Panc1 (cell line): ENCODE measurements around the gene MUS81. TPM values are rescaled to one million over a fixed set of nuclear protein-coding genes. Genes with fewer than 3 reads are reported as not detected.

ENCODE experiments used
- ATAC-seq: fragments of 200-7000 bp; cut with Tn5 transposase; 2 replicates; pipeline ENCODE4 v1.9.1; 2020; ENCODE audit warnings: mild to moderate bottlenecking, moderate library complexity
- BruUV-seq: library from RNA; stranded (reverse); fragments of 400-500 nt; replicated peaks from 2 replicates; lab custom pipeline; 2021; lab: Mats Ljungman, UMichigan
- CTCF ChIA-PET: fragments of 300-600 bp; sonication (Branson Sonifier 250); formaldehyde crosslinking; loops from one replicate; lab custom pipeline; 2022; ENCODE audit warnings: antibody characterized with exemption; lab: Charles Lee
- POLR2A ChIA-PET: fragments of 300-600 bp; sonication (Branson Sonifier 250); formaldehyde crosslinking; loops from one replicate; lab custom pipeline; 2022; ENCODE audit warnings: antibody characterized with exemption; lab: Charles Lee
- DNase-seq: peaks from one replicate; pipeline ENCODE4 v3.0.0-alpha.2; 2010; ENCODE audit warnings: low read depth, low spot score
- H3K27ac ChIP-seq: 2 replicates; pipeline ENCODE4 v1.5.1; 2011; ENCODE audit warnings: mild to moderate bottlenecking, low read length, inconsistent platforms
- H3K27me3 ChIP-seq: fragments of 200-500 bp; sonication (Bioruptor generic); 2 replicates; pipeline ENCODE4 v1.6.0; 2014; ENCODE audit warnings: low read length, inconsistent platforms; ENCODE audit not compliant: control insufficient read depth, insufficient read depth
- H3K36me3 ChIP-seq: fragments of 200-500 bp; sonication (Bioruptor generic); 2 replicates; pipeline ENCODE4 v1.5.1; 2014; ENCODE audit warnings: inconsistent platforms, mild to moderate bottlenecking, low read length, moderate library complexity; ENCODE audit not compliant: control insufficient read depth, insufficient read depth
- H3K4me1 ChIP-seq: 2 replicates; pipeline ENCODE4 v1.5.1; 2011; ENCODE audit warnings: inconsistent platforms, mild to moderate bottlenecking, low read length, moderate library complexity; ENCODE audit not compliant: control insufficient read depth, insufficient read depth
- H3K4me3 ChIP-seq, 2 experiments: 2 replicates each; pipeline ENCODE4 v1.5.1; 2011 to 2012; ENCODE audit warnings: low read depth in 2 of 2, low read length in 2 of 2, mild to moderate bottlenecking in 2 of 2, inconsistent platforms in 1 of 2, moderate library complexity in 1 of 2
- H3K9me3 ChIP-seq: fragments of 200-500 bp; sonication (Bioruptor generic); 2 replicates; pipeline ENCODE4 v1.5.1; 2014; ENCODE audit warnings: low read depth, mild to moderate bottlenecking, inconsistent platforms, low read length, moderate library complexity; ENCODE audit not compliant: control insufficient read depth, insufficient read depth
- POLR2AphosphoS5 ChIP-seq: IDR thresholded peaks from 2 replicates; pipeline ENCODE4 v1.6.1; 2012; ENCODE audit warnings: mild to moderate bottlenecking, low read depth, low read length, moderate library complexity
- SIN3A ChIP-seq: IDR thresholded peaks from 2 replicates; pipeline ENCODE4 v1.6.1; 2012; ENCODE audit warnings: low read depth, mild to moderate bottlenecking, low read length, moderate library complexity, borderline replicate concordance; ENCODE audit not compliant: insufficient read depth
- TCF7L2 ChIP-seq: IDR thresholded peaks from 2 replicates; pipeline ENCODE4 v1.6.1; 2011; ENCODE audit warnings: mild to moderate bottlenecking, low read depth, low read length, inconsistent platforms
- in situ Hi-C: cut with HindIII; loops from 2 replicates; pipeline ENCODE4 v1.10.0; 2016; ENCODE audit warnings: low sequenced_read_pairs, low pct_unique_long_range_greater_than_20kb
- intact Hi-C: fragments of 100-400 bp; cut with micrococcal nuclease; formaldehyde crosslinking; loops from one replicate; pipeline ENCODE4 v1.10.0; 2022; ENCODE audit not compliant: unreplicated experiment
- total RNA-seq: library from RNA; stranded (reverse); gene quantifications from one replicate; pipeline ENCODE4 v1.2.1, GENCODE V29; 2021; ENCODE audit not compliant: unreplicated experiment
- TF ChIP-seq, protein P1 (sequence below), 2 experiments: IDR thresholded peaks; 2 replicates each; pipeline ENCODE4 v1.6.1; 2011 to 2012; ENCODE audit warnings: low read depth in 2 of 2, control low read depth in 1 of 2, low read length in 1 of 2, mild to moderate bottlenecking in 1 of 2, moderate library complexity in 1 of 2; ENCODE audit not compliant: insufficient read depth in 1 of 2
- TF ChIP-seq, protein P2 (sequence below): fragments of 450-650 bp; IDR thresholded peaks from 2 replicates; pipeline ENCODE4 v1.5.1; 2017; ENCODE audit warnings: mild to moderate bottlenecking

Gene MUS81
- total RNA-seq, 1 experiment from 2014 or later: 140 TPM

DNA sequence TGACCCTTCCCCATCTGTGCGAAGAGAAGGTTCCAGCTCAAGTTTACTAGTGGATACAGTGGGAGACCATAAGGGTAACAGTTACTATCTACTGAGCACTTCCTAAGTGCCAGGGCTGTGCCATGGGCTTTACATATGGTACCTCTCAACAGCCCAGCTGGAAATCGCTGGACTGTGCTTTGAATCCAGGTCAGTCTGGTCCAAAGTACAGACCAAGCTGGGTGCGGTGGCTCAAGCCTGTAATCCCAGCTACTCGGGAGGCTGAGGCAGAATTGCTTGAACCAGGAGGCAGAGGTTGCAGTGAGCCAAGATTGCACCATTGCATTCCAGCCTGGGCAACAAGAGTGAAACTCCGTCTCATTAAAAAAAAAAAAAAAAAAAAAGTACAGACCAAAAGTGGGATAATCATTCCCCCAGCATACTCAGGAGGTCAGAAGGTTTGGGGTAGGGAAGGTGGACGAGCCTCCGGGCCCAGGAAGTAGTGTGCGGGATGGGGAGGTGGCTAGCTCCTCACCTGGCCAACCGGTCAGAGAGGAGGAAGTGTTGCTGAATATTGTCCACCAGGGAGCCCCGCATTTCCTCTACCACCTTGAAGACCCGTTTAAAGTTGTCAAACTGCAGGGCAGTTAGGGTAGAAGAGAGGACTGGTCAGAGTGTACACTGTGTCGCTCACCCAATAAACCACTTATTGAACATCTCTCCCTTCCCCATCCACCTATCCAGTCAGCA lies 25.7 kb downstream of the MUS81 start:
- Histone ChIP-seq H3K4me3 (no peak overlapping the region), H3K36me3 (peaks cover 4% of the 10 kb centered on the region; the same call in 1 of the 2 replicates), H3K27ac (no peak overlapping the region), H3K9me3 (no peaks in the 10 kb centered on the region), H3K27me3 (no peaks in the 10 kb centered on the region), H3K4me1 (peaks cover 37% of the 10 kb centered on the region)
- in situ Hi-C loops (no loop called here), intact Hi-C loops (no loop called here)
- no peak for ATAC-seq
- BruUV-seq: no TSS peak
- TF ChIP-seq SIN3A: no peak
- no peak for TF ChIP-seq TCF7L2
- TF ChIP-seq POLR2AphosphoS5: no peak
- TF ChIP-seq, protein P1, sequence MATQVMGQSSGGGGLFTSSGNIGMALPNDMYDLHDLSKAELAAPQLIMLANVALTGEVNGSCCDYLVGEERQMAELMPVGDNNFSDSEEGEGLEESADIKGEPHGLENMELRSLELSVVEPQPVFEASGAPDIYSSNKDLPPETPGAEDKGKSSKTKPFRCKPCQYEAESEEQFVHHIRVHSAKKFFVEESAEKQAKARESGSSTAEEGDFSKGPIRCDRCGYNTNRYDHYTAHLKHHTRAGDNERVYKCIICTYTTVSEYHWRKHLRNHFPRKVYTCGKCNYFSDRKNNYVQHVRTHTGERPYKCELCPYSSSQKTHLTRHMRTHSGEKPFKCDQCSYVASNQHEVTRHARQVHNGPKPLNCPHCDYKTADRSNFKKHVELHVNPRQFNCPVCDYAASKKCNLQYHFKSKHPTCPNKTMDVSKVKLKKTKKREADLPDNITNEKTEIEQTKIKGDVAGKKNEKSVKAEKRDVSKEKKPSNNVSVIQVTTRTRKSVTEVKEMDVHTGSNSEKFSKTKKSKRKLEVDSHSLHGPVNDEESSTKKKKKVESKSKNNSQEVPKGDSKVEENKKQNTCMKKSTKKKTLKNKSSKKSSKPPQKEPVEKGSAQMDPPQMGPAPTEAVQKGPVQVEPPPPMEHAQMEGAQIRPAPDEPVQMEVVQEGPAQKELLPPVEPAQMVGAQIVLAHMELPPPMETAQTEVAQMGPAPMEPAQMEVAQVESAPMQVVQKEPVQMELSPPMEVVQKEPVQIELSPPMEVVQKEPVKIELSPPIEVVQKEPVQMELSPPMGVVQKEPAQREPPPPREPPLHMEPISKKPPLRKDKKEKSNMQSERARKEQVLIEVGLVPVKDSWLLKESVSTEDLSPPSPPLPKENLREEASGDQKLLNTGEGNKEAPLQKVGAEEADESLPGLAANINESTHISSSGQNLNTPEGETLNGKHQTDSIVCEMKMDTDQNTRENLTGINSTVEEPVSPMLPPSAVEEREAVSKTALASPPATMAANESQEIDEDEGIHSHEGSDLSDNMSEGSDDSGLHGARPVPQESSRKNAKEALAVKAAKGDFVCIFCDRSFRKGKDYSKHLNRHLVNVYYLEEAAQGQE (IDR thresholded peaks at IDR 0.05; ENCODE audit: insufficient read depth in 1 of 2, low read depth in 2 of 2, low read length in 1 of 2): no peak
- TF ChIP-seq, protein P2, sequence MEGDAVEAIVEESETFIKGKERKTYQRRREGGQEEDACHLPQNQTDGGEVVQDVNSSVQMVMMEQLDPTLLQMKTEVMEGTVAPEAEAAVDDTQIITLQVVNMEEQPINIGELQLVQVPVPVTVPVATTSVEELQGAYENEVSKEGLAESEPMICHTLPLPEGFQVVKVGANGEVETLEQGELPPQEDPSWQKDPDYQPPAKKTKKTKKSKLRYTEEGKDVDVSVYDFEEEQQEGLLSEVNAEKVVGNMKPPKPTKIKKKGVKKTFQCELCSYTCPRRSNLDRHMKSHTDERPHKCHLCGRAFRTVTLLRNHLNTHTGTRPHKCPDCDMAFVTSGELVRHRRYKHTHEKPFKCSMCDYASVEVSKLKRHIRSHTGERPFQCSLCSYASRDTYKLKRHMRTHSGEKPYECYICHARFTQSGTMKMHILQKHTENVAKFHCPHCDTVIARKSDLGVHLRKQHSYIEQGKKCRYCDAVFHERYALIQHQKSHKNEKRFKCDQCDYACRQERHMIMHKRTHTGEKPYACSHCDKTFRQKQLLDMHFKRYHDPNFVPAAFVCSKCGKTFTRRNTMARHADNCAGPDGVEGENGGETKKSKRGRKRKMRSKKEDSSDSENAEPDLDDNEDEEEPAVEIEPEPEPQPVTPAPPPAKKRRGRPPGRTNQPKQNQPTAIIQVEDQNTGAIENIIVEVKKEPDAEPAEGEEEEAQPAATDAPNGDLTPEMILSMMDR: no peak
- no peak for DNase-seq
- ChIA-PET CTCF (interaction anchor here (0.7 to 2.1 kb wide), 8 partner anchors 12 to 233 kb away, joined by 3 to 14 read pairs (median 5); partner anchors contain the start of gene MUS81), POLR2A (interaction anchor here (1.0 kb wide), 1 partner anchor 26 kb away, joined by 4 read pairs; no protein-coding TSS in a partner anchor)

DNA sequence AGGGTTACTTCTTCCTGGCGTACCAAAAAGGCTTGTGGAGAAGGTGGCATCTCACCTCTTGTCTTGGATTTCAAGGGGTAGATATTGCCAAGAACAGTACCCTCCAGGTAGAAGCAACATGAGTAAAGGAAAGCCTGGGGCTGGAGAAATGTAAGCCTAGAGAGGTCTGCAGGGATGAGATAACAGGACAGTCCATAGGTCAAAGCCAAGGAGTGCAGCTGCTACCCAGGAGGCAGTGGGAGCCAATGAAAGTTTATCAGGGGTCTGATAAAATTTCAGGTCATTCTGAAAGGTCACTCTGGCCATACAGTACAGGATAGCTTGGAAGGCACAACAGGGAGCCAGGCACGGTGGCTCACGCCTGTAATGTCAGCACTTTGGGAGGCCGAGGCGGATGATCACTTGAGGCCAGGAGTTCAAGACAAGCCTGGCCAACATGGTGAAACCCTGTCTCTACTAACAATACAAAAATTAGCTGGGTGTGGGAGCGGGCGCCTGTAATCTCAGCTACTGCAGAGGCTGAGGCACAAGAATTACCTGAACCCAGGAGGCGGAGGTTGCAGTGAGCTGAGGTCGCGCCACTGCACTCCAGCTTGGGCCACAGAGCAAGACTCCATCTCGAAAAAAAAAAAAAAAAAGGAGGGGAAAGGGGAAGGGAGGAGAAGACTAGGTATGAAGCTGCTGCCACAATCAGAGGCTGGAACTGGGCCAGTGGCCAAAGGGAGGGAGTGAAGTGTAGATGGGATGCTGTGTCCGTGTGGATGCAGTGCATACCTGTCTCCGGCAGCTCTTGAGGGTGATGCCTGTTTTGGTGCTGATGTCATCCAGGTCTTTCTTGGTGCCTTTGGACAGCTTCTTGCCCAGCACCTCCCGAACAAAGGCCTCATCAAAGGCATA lies 26.8 kb downstream of the MUS81 start:
- Histone ChIP-seq H3K9me3 (no peaks in the 10 kb centered on the region), H3K27ac (peak overlapping the region; percentile 98), H3K36me3 (peaks cover 4% of the 10 kb centered on the region; the same call in 1 of the 2 replicates), H3K27me3 (no peaks in the 10 kb centered on the region), H3K4me3 (peak overlapping the region; percentile 88 to 93), H3K4me1 (peaks cover 40% of the 10 kb centered on the region)
- BruUV-seq: no TSS peak
- POLR2A ChIA-PET: interaction anchor here (0.6 to 1.1 kb wide), 2 partner anchors 13 to 46 kb away, joined by 4 to 10 read pairs; no protein-coding TSS in a partner anchor
- intact Hi-C loops (no loop called here), in situ Hi-C loops (no loop called here)
- CTCF ChIA-PET: interaction anchor here (0.6 to 1.3 kb wide), 3 partner anchors 25 to 42 kb away, joined by 3 to 8 read pairs (median 4); no protein-coding TSS in a partner anchor
- DNase-seq (no peak), ATAC-seq (no peak)
- TF ChIP-seq SIN3A (no peak), TCF7L2 (no peak), POLR2AphosphoS5 (no peak)
- TF ChIP-seq, protein P1 (IDR thresholded peaks at IDR 0.05; ENCODE audit: insufficient read depth in 1 of 2, low read depth in 2 of 2, low read length in 1 of 2): no peak
- TF ChIP-seq, protein P2: no peak
